Measurements from ENCODE around the gene OSCP1.

DNA sequence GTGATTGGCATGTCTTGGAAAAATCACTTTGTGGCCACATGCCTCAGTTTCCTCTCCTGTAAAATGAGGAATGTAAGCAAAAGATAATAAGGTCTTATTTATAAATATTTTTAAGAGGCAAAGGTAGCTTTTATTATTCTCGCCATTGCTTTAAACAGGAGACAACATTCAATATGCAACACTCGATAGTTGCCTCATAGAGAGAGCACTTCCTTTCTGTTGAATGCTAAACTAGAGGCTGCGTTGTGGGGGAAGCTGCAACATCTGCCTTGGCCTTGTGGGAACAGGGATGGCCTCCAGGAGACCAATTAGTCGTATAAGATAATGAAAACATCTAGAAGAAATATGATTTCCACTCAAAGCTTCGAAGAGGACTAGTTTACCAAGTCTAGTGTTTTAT, 3.5 kb downstream of the OSCP1 start:
- TF ChIP-seq, protein P1, sequence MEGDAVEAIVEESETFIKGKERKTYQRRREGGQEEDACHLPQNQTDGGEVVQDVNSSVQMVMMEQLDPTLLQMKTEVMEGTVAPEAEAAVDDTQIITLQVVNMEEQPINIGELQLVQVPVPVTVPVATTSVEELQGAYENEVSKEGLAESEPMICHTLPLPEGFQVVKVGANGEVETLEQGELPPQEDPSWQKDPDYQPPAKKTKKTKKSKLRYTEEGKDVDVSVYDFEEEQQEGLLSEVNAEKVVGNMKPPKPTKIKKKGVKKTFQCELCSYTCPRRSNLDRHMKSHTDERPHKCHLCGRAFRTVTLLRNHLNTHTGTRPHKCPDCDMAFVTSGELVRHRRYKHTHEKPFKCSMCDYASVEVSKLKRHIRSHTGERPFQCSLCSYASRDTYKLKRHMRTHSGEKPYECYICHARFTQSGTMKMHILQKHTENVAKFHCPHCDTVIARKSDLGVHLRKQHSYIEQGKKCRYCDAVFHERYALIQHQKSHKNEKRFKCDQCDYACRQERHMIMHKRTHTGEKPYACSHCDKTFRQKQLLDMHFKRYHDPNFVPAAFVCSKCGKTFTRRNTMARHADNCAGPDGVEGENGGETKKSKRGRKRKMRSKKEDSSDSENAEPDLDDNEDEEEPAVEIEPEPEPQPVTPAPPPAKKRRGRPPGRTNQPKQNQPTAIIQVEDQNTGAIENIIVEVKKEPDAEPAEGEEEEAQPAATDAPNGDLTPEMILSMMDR (conservative IDR thresholded peaks at IDR 0.05; ENCODE audit: low read depth, low read length) = no peak
- TF ChIP-seq EZH2 (IDR thresholded peaks at IDR 0.05; ENCODE audit: low read length, unreplicated experiment) (no peak), EZH2phosphoT487 (IDR thresholded peaks at IDR 0.05; ENCODE audit: borderline replicate concordance, low read length) (no peak)

Data from PC-3 (cell line).